SKM-1 treated with dmso at 0.1 percent for 144 hours (cell line): ENCODE data around the gene LGALS3.

Source experiments
- DNase-seq: peaks from one replicate; lab custom pipeline; 2025; ENCODE audit not compliant: unreplicated experiment; lab: John Stamatoyannopoulos, UW

The LGALS3 gene

DNA sequence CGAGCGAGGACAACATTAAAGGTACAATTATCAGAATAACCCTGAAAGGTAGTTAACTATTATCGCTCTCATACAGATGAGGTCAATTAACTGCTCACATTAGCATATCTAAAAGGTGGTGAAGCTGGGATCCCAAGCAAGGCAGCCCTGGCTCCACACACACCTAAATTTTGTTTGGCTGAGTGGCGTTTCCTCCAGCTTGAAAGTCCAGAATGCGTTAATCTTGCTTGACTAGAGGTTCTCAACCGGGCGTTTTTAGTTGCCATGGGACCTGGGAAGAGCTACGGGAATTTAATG lies 61.8 kb downstream of the LGALS3 start:
- no peak for DNase-seq

DNA sequence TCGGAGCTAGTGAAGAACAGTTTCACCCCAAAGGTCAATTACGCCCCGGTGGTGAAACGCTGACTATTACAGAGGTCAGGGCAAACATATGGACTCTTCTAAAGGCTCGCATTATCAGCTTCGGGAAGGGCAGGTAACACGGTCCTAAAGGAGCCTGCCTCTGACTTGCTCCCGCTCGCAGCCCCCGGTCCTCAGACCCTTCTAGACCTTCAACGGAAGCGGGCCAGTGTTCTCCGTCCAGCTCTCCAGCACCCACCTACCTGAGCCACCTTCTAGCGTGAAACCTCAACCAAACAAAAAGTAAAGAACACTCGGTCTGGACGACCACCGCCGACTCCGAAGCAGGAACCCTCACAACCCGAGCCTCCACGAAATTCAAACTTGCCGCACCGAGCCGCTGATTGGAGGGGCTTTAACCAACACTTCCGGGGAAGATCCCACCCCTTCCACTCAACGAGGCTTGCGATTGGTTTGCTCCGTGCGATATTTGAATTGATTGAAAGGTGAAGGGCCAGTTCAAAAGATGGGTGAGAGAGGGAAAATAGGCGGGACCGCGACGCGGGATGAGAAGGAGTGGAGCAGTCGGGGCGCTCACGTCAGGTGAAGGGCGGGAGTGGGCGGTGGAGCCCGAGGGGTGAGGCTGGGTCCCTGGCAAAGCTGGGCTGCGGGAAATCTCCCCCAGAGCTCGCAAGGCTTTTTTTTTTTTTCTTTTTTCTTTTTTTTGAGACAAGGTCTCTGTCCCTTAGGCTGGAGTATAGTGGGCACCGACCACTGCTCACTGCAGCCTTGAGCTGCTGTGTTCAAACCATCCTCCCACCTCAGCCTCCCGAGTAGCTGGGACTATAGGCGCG lies 62.4 kb downstream of the LGALS3 start, which contains the start of gene DLGAP5:
DLGAP5 (minus strand) TSS at position 383 of the 851 bp plus-strand sequence. CDS start 2,406 bp downstream, outside the sequence.
- peak; percentile 82 for DNase-seq

GRCh38 chr14:55192054-55192621 lies 63.1 kb downstream of the LGALS3 start:
- DNase-seq = no peak

- DNase-seq = no peak
Measured at GRCh38 chr14:55194656-55195355, 65.8 kb downstream of the LGALS3 start.
